Measurements from ENCODE around the gene SP140L.
"Not testable (repeated sequence)": the region's sequence is repeated elsewhere in the genome, so short reads cannot be mapped to it uniquely, and the experiment has no call there.

DNA sequence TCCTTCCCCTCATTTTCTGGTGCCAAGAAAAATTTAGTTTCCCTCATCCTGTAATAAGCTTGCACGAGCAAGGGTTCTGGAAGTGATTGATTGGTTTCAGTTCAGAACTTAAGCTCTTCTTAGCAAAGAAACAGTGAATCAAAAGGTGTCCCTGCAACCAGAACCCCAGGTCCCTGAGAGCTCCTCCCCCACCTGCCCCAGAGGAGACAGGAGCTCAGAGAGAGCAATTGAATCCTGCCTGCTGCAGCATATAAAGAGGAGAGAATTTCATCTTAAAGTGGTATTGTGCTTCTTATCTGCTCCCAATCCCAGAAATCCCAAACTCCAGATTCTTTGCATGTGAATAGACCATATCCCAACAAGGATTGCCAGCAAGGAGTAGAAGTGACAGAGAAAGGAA is 15.4 kb upstream of the SP140L start:
- TF ChIP-seq CTCF (IDR thresholded peaks at IDR 0.05); POLR2AphosphoS5 (IDR thresholded peaks at IDR 0.05; ENCODE audit: low read depth, low read length); SIN3A (IDR thresholded peaks at IDR 0.05; ENCODE audit: borderline replicate concordance, insufficient read depth, low read depth, low read length); REST (IDR thresholded peaks at IDR 0.05; ENCODE audit: insufficient read depth in 1 of 2, low read depth in 2 of 2, low read length in 1 of 2): not testable (repeated sequence)
